ENCODE results near the gene CACNA1D. TPM values are rescaled to one million over a fixed set of nuclear protein-coding genes. Genes with fewer than 3 reads are reported as not detected.
"Not testable (repeated sequence)": the region's sequence is repeated elsewhere in the genome, so short reads cannot be mapped to it uniquely, and the experiment has no call there.

CACNA1D gene
- total and polyA plus RNA-seq, 2 experiments from 2014 or later = 41.0 to 159 TPM

DNA sequence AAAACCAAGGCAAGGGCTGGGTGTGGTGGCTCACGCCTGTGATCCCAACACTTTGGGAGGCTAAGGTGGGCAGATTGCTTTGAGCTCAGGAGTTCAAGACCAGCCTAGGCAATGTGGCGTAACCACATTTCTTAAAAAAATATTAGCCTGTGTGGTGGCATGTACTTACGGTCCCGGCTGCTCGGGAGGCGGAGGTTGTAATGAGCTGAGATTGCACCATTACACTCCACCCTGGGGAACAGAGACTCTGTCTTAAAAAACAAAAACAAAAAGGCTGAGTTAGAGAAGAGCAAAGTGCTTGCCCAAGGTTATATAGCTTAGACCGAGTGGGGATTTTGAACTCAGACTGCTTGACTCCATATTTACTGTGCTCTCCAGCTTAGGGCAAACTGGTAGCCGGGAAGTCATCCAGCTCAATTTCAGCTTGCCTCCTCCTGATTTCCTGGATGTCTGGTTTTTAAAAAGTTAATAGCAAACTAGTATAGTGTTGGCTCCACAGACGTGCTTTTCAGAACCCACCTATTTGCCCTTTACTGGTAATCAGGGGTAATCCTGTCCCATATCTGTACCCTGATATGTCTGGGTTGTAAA is 138.9 kb downstream of the CACNA1D start:
- TF ChIP-seq, protein P1, sequence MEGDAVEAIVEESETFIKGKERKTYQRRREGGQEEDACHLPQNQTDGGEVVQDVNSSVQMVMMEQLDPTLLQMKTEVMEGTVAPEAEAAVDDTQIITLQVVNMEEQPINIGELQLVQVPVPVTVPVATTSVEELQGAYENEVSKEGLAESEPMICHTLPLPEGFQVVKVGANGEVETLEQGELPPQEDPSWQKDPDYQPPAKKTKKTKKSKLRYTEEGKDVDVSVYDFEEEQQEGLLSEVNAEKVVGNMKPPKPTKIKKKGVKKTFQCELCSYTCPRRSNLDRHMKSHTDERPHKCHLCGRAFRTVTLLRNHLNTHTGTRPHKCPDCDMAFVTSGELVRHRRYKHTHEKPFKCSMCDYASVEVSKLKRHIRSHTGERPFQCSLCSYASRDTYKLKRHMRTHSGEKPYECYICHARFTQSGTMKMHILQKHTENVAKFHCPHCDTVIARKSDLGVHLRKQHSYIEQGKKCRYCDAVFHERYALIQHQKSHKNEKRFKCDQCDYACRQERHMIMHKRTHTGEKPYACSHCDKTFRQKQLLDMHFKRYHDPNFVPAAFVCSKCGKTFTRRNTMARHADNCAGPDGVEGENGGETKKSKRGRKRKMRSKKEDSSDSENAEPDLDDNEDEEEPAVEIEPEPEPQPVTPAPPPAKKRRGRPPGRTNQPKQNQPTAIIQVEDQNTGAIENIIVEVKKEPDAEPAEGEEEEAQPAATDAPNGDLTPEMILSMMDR (IDR thresholded peaks at IDR 0.05; ENCODE audit: low read depth, low read length) = no peak
- no peak for DNase-seq (ENCODE audit: low read depth in 1 of 2, low spot score in 1 of 2)
- Histone ChIP-seq H3K9me3 (ENCODE audit: low read depth) (peaks cover 4% of the 10 kb centered on the region), H3K4me3 (no peak overlapping the region), H3K4me1 (ENCODE audit: low read depth) (peaks cover 9% of the 10 kb centered on the region), H3K36me3 (no peaks in the 10 kb centered on the region), H3K27ac (no peak overlapping the region), H3K27me3 (no peaks in the 10 kb centered on the region)

DNA sequence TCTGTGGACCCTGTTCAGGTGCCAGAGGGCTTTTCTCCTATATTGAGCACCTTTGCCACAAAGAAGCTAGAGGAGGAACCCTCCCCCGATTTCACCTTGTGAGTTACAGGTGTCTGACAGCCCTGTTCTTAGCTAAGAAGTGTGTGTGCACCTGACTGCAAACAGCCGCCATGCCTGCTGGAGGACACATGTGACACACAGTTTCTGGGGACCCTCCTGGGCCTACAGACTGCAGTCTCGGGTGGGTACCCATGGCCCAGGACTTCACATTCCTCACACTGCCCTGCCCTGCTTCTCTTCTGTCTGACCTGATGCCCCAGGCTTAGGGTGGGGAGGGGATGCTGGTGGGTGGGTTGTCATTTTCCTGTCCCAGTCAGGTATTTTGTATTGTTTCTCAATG is 140.6 kb downstream of the CACNA1D start:
- H3K9me3 ChIP-seq (ENCODE audit: low read depth) = peaks cover 4% of the 10 kb centered on the region
- no peaks in the 10 kb centered on the region for H3K4me1 ChIP-seq (ENCODE audit: low read depth)
- no peak for DNase-seq (ENCODE audit: low read depth in 1 of 2, low spot score in 1 of 2)
- no peaks in the 10 kb centered on the region for H3K27me3 ChIP-seq
- H3K4me3 ChIP-seq = no peak overlapping the region
- no peak overlapping the region for H3K27ac ChIP-seq
- no peaks in the 10 kb centered on the region for H3K36me3 ChIP-seq
- TF ChIP-seq, protein P1 (IDR thresholded peaks at IDR 0.05; ENCODE audit: low read depth, low read length) = no peak

DNA sequence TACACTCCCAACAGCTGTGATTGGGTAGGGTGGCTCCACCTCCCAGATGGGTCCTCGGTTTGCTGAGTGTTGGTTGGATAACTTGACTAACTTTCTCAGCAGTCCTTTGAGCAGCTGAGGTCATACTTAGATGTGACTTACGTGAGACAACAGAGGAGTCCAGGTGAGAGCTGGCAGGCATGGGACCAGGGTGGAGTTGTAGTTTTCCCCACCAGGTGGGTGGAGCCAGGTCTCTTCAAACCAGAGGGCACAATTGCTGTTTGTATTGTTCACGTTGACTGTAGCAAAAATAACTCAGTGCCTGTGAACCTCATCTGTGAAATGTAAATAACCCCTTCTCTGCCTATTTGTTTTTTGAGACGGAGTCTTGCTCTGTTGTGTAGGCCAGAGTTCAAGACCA is 144.4 kb downstream of the CACNA1D start:
- H3K4me3 ChIP-seq; H3K27ac ChIP-seq; H3K4me1 ChIP-seq (ENCODE audit: low read depth); DNase-seq (ENCODE audit: low read depth in 1 of 2, low spot score in 1 of 2); H3K27me3 ChIP-seq; H3K9me3 ChIP-seq (ENCODE audit: low read depth); H3K36me3 ChIP-seq: not testable (repeated sequence)

DNA sequence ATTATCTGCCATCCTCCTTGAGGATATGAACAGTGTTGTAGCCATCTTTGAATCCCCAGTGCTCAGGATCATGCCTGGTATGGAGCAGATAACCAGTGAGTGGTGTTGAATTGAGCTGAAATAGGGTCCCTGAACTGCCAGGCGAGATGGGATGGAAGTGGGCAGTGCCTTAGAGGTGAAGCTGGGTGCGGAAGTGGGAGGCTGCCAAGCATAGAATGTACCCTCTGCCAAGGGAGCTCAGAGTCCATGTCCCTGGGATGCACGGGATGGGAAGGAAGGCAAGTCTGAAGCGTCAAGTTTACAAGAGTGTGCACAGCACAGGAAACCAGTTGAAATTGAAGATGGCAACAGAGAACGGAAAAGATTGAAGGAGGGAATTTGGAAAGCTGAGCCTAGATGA is 147.0 kb downstream of the CACNA1D start:
- no peak overlapping the region for H3K4me3 ChIP-seq
- TF ChIP-seq, protein P1 (IDR thresholded peaks at IDR 0.05; ENCODE audit: low read depth, low read length) = no peak
- no peaks in the 10 kb centered on the region for H3K9me3 ChIP-seq (ENCODE audit: low read depth)
- H3K36me3 ChIP-seq = no peaks in the 10 kb centered on the region
- H3K4me1 ChIP-seq (ENCODE audit: low read depth) = peaks cover 21% of the 10 kb centered on the region
- no peak for DNase-seq (ENCODE audit: low read depth in 1 of 2, low spot score in 1 of 2)
- H3K27ac ChIP-seq = no peak overlapping the region
- H3K27me3 ChIP-seq = no peaks in the 10 kb centered on the region

DNA sequence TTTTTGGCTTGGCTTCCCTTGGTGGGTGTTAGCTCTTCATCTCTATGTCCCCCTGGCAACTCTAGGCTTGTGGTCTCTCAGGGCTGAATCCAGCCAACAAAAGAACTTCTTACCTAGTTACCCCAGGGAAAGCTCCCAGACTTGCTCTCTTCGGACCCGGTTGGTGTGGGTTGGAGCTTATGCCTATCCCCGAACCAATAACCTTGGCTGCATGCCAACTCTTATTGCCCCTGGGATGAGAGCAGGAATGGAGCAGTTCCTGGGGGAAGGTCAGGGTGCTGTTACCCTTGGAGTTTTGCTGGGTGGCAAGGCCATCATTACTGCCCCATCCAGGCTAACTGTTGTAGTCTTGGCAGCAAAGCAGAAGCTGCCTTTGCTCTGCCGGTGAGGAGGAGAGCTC is 147.8 kb downstream of the CACNA1D start:
- H3K4me1 ChIP-seq (ENCODE audit: low read depth) = peaks cover 24% of the 10 kb centered on the region
- H3K27me3 ChIP-seq = no peaks in the 10 kb centered on the region
- no peak overlapping the region for H3K27ac ChIP-seq
- H3K36me3 ChIP-seq = no peaks in the 10 kb centered on the region
- H3K9me3 ChIP-seq (ENCODE audit: low read depth) = no peaks in the 10 kb centered on the region
- TF ChIP-seq, protein P1 (IDR thresholded peaks at IDR 0.05; ENCODE audit: low read depth, low read length) = no peak
- H3K4me3 ChIP-seq = no peak overlapping the region
- no peak for DNase-seq (ENCODE audit: low read depth in 1 of 2, low spot score in 1 of 2)

DNA sequence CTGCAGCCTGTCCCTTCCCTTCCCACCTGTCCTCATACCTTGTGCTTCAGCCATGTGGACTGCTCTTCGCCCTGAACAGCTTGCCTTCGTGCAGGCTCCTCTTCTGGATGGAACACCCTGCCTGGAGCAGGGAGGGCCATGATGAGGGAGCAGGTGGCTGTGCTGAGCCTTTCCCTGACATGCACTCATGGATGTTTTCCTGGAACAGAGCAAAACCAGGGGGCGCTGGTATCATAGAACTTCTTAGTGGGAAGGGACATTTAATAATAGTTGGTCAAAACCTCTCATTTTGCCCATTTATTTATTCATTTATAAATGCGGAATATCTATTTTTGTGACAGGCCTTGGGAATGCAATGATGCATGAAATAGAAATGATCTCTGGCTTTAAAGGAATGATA is 149.3 kb downstream of the CACNA1D start:
- no peaks in the 10 kb centered on the region for H3K27me3 ChIP-seq
- peaks cover 29% of the 10 kb centered on the region for H3K4me1 ChIP-seq (ENCODE audit: low read depth)
- H3K27ac ChIP-seq = no peak overlapping the region
- H3K9me3 ChIP-seq (ENCODE audit: low read depth) = no peaks in the 10 kb centered on the region
- no peak overlapping the region for H3K4me3 ChIP-seq
- TF ChIP-seq, protein P1 (IDR thresholded peaks at IDR 0.05; ENCODE audit: low read depth, low read length) = no peak
- peak in 1 of 2 donors; percentile 38 for DNase-seq (ENCODE audit: low read depth in 1 of 2, low spot score in 1 of 2)
- no peaks in the 10 kb centered on the region for H3K36me3 ChIP-seq
